Measurements from ENCODE around the gene DENND5A. TPM values are rescaled to one million over a fixed set of nuclear protein-coding genes. Genes with fewer than 3 reads are reported as not detected.

DENND5A gene
- total RNA-seq, 3 donors from 2014 or later: 8.3 to 75.7 (median 17.3) TPM

- intact Hi-C loops (cut with DNase I, micrococcal nuclease): no loop called here
- ATAC-seq: no peak
Measured at GRCh38 chr11:9096427-9096826, 168.7 kb downstream of the DENND5A start.

GRCh38 chr11:9095421-9095820 lies 169.7 kb downstream of the DENND5A start:
- TF ChIP-seq, protein P1, sequence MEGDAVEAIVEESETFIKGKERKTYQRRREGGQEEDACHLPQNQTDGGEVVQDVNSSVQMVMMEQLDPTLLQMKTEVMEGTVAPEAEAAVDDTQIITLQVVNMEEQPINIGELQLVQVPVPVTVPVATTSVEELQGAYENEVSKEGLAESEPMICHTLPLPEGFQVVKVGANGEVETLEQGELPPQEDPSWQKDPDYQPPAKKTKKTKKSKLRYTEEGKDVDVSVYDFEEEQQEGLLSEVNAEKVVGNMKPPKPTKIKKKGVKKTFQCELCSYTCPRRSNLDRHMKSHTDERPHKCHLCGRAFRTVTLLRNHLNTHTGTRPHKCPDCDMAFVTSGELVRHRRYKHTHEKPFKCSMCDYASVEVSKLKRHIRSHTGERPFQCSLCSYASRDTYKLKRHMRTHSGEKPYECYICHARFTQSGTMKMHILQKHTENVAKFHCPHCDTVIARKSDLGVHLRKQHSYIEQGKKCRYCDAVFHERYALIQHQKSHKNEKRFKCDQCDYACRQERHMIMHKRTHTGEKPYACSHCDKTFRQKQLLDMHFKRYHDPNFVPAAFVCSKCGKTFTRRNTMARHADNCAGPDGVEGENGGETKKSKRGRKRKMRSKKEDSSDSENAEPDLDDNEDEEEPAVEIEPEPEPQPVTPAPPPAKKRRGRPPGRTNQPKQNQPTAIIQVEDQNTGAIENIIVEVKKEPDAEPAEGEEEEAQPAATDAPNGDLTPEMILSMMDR (IDR thresholded peaks at IDR 0.05): no peak
- intact Hi-C loops (cut with DNase I, micrococcal nuclease): no loop called here
- peak in 1 of 3 donors; percentile 49 for DNase-seq
- no peak for ATAC-seq
- Histone ChIP-seq H3K4me3 (no peak overlapping the region), H3K4me1 (ENCODE audit: low read depth) (peaks cover 6% of the 10 kb centered on the region), H3K36me3 (ENCODE audit: low read depth) (no peaks in the 10 kb centered on the region), H3K9me3 (no peaks in the 10 kb centered on the region)

More at GRCh38 chr11:9096427-9096826, 168.7 kb downstream of the DENND5A start:
- H3K36me3 ChIP-seq (ENCODE audit: low read depth): no peaks in the 10 kb centered on the region
- H3K4me3 ChIP-seq: no peak overlapping the region
- no peaks in the 10 kb centered on the region for H3K9me3 ChIP-seq
- TF ChIP-seq, protein P1 (IDR thresholded peaks at IDR 0.05): no peak
- no peak for DNase-seq
- peaks cover 4% of the 10 kb centered on the region for H3K4me1 ChIP-seq (ENCODE audit: low read depth)

GRCh38 chr11:9094420-9094819 lies 170.7 kb downstream of the DENND5A start:
- intact Hi-C loops (cut with DNase I, micrococcal nuclease): no loop called here
- ATAC-seq: no peak
- Histone ChIP-seq H3K36me3 (ENCODE audit: low read depth) (no peaks in the 10 kb centered on the region), H3K4me1 (ENCODE audit: low read depth) (peaks cover 10% of the 10 kb centered on the region), H3K4me3 (no peak overlapping the region), H3K9me3 (no peaks in the 10 kb centered on the region)
- TF ChIP-seq, protein P1 (IDR thresholded peaks at IDR 0.05): no peak
- DNase-seq: no peak

- H3K4me3 ChIP-seq: no peak overlapping the region
- H3K4me1 ChIP-seq (ENCODE audit: low read depth): peaks cover 17% of the 10 kb centered on the region
- TF ChIP-seq, protein P1 (IDR thresholded peaks at IDR 0.05): no peak
- intact Hi-C loops (cut with DNase I, micrococcal nuclease): no loop called here
- H3K36me3 ChIP-seq (ENCODE audit: low read depth): no peaks in the 10 kb centered on the region
- no peak for ATAC-seq
- H3K9me3 ChIP-seq: no peaks in the 10 kb centered on the region
- DNase-seq: no peak
Measured at GRCh38 chr11:9092853-9093778, 172.0 kb downstream of the DENND5A start.

DNA sequence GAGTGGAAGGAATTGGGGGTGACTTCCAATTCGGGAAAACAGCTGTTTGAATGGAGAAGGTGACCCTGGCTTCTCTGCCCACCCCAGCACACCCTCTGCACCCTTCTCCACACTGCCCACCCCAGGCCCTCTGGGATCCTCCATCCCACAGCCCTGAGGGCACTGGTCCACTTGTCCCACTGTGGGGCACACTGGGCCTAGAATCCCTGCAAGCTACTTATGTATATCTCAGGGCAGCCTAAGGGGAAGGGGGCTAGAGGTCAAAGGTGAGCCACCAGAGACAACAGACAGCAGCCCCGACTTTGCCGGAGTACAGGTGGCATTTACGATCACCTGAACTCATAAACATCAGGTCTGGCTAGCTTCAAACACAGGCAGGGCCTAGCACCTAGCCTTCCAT lies 173.1 kb downstream of the DENND5A start:
- no peak for ATAC-seq
- TF ChIP-seq, protein P1 (IDR thresholded peaks at IDR 0.05): no peak
- DNase-seq: peak in 1 of 3 donors; percentile 30
- H3K36me3 ChIP-seq (ENCODE audit: low read depth): no peaks in the 10 kb centered on the region
- no peaks in the 10 kb centered on the region for H3K9me3 ChIP-seq
- H3K4me3 ChIP-seq: no peak overlapping the region
- intact Hi-C loops (cut with DNase I, micrococcal nuclease): no loop called here
- peaks cover 17% of the 10 kb centered on the region for H3K4me1 ChIP-seq (ENCODE audit: low read depth)
